ENCODE data around the gene TTC7B. TPM values are rescaled to one million over a fixed set of nuclear protein-coding genes. Genes with fewer than 3 reads are reported as not detected.
A peak's percentile ranks its signal among the peaks of the same experiment; 100 is the strongest.

TTC7B gene
- total RNA-seq, 2 experiments from 2014 or later = 5.6 to 7.8 TPM

- intact Hi-C loops (cut with micrococcal nuclease) = no loop called here
- Mint-ChIP-seq H3K4me1 (ENCODE audit: low read depth) (peaks cover 3% of the 10 kb centered on the region), H3K4me3 (no peak overlapping the region), H3K36me3 (ENCODE audit: low read depth) (no peaks in the 10 kb centered on the region), H3K27me3 (no peaks in the 10 kb centered on the region), H3K9me3 (no peaks in the 10 kb centered on the region), H3K27ac (no peak overlapping the region)
- ChIA-PET POLR2A (no interaction called here), CTCF (interaction anchor here (0.6 kb wide), 1 partner anchor 75 kb away, joined by 5 read pairs; no protein-coding TSS in a partner anchor)
- no peak for DNase-seq
- peak; percentile 51 for ATAC-seq
- TF ChIP-seq, protein P1, sequence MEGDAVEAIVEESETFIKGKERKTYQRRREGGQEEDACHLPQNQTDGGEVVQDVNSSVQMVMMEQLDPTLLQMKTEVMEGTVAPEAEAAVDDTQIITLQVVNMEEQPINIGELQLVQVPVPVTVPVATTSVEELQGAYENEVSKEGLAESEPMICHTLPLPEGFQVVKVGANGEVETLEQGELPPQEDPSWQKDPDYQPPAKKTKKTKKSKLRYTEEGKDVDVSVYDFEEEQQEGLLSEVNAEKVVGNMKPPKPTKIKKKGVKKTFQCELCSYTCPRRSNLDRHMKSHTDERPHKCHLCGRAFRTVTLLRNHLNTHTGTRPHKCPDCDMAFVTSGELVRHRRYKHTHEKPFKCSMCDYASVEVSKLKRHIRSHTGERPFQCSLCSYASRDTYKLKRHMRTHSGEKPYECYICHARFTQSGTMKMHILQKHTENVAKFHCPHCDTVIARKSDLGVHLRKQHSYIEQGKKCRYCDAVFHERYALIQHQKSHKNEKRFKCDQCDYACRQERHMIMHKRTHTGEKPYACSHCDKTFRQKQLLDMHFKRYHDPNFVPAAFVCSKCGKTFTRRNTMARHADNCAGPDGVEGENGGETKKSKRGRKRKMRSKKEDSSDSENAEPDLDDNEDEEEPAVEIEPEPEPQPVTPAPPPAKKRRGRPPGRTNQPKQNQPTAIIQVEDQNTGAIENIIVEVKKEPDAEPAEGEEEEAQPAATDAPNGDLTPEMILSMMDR (IDR thresholded peaks at IDR 0.05) = no peak
Observed at GRCh38 chr14:90632871-90633270, 183.4 kb downstream of the TTC7B start.

- CTCF ChIA-PET = no interaction called here
- TF ChIP-seq, protein P1 (IDR thresholded peaks at IDR 0.05) = no peak
- H3K9me3 Mint-ChIP-seq = no peaks in the 10 kb centered on the region
- ATAC-seq = no peak
- no peaks in the 10 kb centered on the region for H3K27me3 Mint-ChIP-seq
- no peak overlapping the region for H3K27ac Mint-ChIP-seq
- DNase-seq = no peak
- H3K36me3 Mint-ChIP-seq (ENCODE audit: low read depth) = no peaks in the 10 kb centered on the region
- H3K4me3 Mint-ChIP-seq = no peak overlapping the region
- intact Hi-C loops (cut with micrococcal nuclease) = no loop called here
- POLR2A ChIA-PET = no interaction called here
- H3K4me1 Mint-ChIP-seq (ENCODE audit: low read depth) = peaks cover 3% of the 10 kb centered on the region
Observed at GRCh38 chr14:90632451-90632850, 183.8 kb downstream of the TTC7B start.

- Mint-ChIP-seq H3K27me3 (no peaks in the 10 kb centered on the region), H3K36me3 (ENCODE audit: low read depth) (no peaks in the 10 kb centered on the region), H3K27ac (no peak overlapping the region), H3K4me3 (no peak overlapping the region), H3K4me1 (ENCODE audit: low read depth) (peaks cover 3% of the 10 kb centered on the region), H3K9me3 (no peaks in the 10 kb centered on the region)
- ATAC-seq (no peak), DNase-seq (no peak)
- CTCF ChIA-PET = no interaction called here
- POLR2A ChIA-PET = no interaction called here
- intact Hi-C loops (cut with micrococcal nuclease) = no loop called here
- TF ChIP-seq, protein P1 (IDR thresholded peaks at IDR 0.05) = no peak
Observed at GRCh38 chr14:90630171-90630806, 185.9 kb downstream of the TTC7B start.

DNA sequence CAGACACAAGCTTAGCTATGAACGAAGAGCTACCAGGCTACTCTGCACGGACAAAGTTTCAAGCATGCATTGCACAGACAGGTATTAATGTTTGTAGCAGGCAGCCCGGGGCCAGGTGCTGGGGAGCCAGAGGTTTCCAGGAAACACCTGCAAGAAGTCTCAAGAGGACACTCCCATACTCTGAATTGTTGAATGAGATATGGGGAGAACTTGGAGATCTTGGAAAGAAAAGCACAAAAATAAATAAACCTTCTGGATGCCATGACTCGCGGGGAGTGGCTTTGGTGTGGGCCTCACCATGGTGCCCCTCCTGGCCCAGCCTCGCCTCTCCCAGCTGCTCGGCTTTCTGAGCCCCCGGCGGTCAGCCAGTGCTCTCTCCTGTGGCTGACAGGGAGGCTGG, 186.8 kb downstream of the TTC7B start:
- H3K27ac Mint-ChIP-seq = no peak overlapping the region
- no peak overlapping the region for H3K4me3 Mint-ChIP-seq
- H3K27me3 Mint-ChIP-seq = no peaks in the 10 kb centered on the region
- H3K9me3 Mint-ChIP-seq = no peaks in the 10 kb centered on the region
- ATAC-seq (no peak), DNase-seq (no peak)
- ChIA-PET CTCF (no interaction called here), POLR2A (no interaction called here)
- H3K36me3 Mint-ChIP-seq (ENCODE audit: low read depth) = no peaks in the 10 kb centered on the region
- TF ChIP-seq, protein P1 (IDR thresholded peaks at IDR 0.05) = no peak
- intact Hi-C loops (cut with micrococcal nuclease) = no loop called here
- H3K4me1 Mint-ChIP-seq (ENCODE audit: low read depth) = peaks cover 3% of the 10 kb centered on the region

- Mint-ChIP-seq H3K9me3 (no peaks in the 10 kb centered on the region), H3K4me1 (ENCODE audit: low read depth) (peaks cover 3% of the 10 kb centered on the region), H3K36me3 (ENCODE audit: low read depth) (no peaks in the 10 kb centered on the region), H3K4me3 (no peak overlapping the region), H3K27ac (no peak overlapping the region), H3K27me3 (no peaks in the 10 kb centered on the region)
- ATAC-seq (no peak), DNase-seq (no peak)
- ChIA-PET CTCF (no interaction called here), POLR2A (no interaction called here)
- TF ChIP-seq, protein P1 (IDR thresholded peaks at IDR 0.05) = no peak
- intact Hi-C loops (cut with micrococcal nuclease) = no loop called here
Observed at GRCh38 chr14:90628825-90629224, 187.4 kb downstream of the TTC7B start.

All from activated CD8-positive, alpha-beta T cell treated with anti-CD3 and anti-CD28 coated beads for 36 hours (primary cell).